GM18868 (cell line): Measurements from ENCODE around the gene TNNT3.
"Not testable (repeated sequence)": the region's sequence is repeated elsewhere in the genome, so short reads cannot be mapped to it uniquely, and the experiment has no call there.

ENCODE experiments used
- ATAC-seq: cut with Tn5 transposase; IDR thresholded peaks from one replicate; pipeline ENCODE4 v1.9.1; 2021; ENCODE audit warnings: mild to moderate bottlenecking, moderate library complexity; ENCODE audit not compliant: unreplicated experiment

The TNNT3 gene

GRCh38 chr11:1931341-1932104 lies 12.0 kb downstream of the TNNT3 start:
- no peak for ATAC-seq

GRCh38 chr11:1932105-1932480 lies 12.6 kb downstream of the TNNT3 start:
- ATAC-seq = no peak

- ATAC-seq = no peak
Measured at GRCh38 chr11:1932681-1933080, 13.2 kb downstream of the TNNT3 start.

GRCh38 chr11:1933416-1934334 lies 14.2 kb downstream of the TNNT3 start:
- ATAC-seq = no peak

- ATAC-seq = no peak
Measured at GRCh38 chr11:1934335-1935155, 15.0 kb downstream of the TNNT3 start.

GRCh38 chr11:1935156-1936071 lies 15.9 kb downstream of the TNNT3 start:
- no peak for ATAC-seq

GRCh38 chr11:1936072-1936780 lies 16.7 kb downstream of the TNNT3 start:
- no peak for ATAC-seq

GRCh38 chr11:1936781-1937615 lies 17.5 kb downstream of the TNNT3 start:
- no peak for ATAC-seq

GRCh38 chr11:1937616-1938342 lies 18.3 kb downstream of the TNNT3 start:
- no peak for ATAC-seq

- ATAC-seq = no peak
Measured at GRCh38 chr11:1938343-1939005, 19.0 kb downstream of the TNNT3 start.

GRCh38 chr11:1939006-1939625 lies 19.6 kb downstream of the TNNT3 start:
- ATAC-seq = no peak

GRCh38 chr11:1939788-1940187 lies 20.3 kb downstream of the TNNT3 start:
- not testable (repeated sequence) for ATAC-seq

- no peak for ATAC-seq
Measured at GRCh38 chr11:1942558-1943260, 23.2 kb downstream of the TNNT3 start.

- no peak for ATAC-seq
Measured at GRCh38 chr11:1943576-1943975, 24.1 kb downstream of the TNNT3 start.

GRCh38 chr11:1943977-1944376 lies 24.5 kb downstream of the TNNT3 start:
- no peak for ATAC-seq

GRCh38 chr11:1946812-1947484 lies 27.4 kb downstream of the TNNT3 start, which contains the start of gene MRPL23:
Gene MRPL23 (plus strand): TSS chr11:1947332. CDS start chr11:1947363, 31 bp downstream.
- ATAC-seq = no peak
